WERI-Rb-1 (cell line): ENCODE data around the gene PTPRD.

Experiments used
- DNase-seq: peaks from one replicate; pipeline ENCODE4 v3.0.0-alpha.2; 2020
- H3K27ac ChIP-seq: fragments of 250-450 bp; sonication (Bioruptor Pico); 2 replicates; pipeline ENCODE4 v1.5.1; 2020; ENCODE audit warnings: mild to moderate bottlenecking, moderate library complexity
- H3K27me3 ChIP-seq: fragments of 250-450 bp; sonication (Bioruptor Pico); 2 replicates; pipeline ENCODE4 v1.5.1; 2021; ENCODE audit warnings: mild to moderate bottlenecking, low read depth, moderate library complexity; ENCODE audit not compliant: insufficient read depth, severe bottlenecking
- H3K36me3 ChIP-seq: fragments of 250-450 bp; sonication (Bioruptor Pico); 2 replicates; pipeline ENCODE4 v1.5.1; 2020; ENCODE audit warnings: mild to moderate bottlenecking, moderate library complexity
- H3K4me3 ChIP-seq: 2 replicates; pipeline ENCODE4 v1.5.1; 2011; ENCODE audit warnings: low read depth, mild to moderate bottlenecking, control low read depth, low read length
- H3K9me3 ChIP-seq: fragments of 250-450 bp; sonication (Bioruptor Pico); 2 replicates; pipeline ENCODE4 v1.5.1; 2021; ENCODE audit warnings: mild to moderate bottlenecking, moderate library complexity; ENCODE audit not compliant: severe bottlenecking
- CTCF ChIP-seq: IDR thresholded peaks from 2 replicates; pipeline ENCODE4 v1.5.1; 2011; ENCODE audit warnings: low read depth, mild to moderate bottlenecking, control low read depth, inconsistent platforms, low read length

PTPRD gene

GRCh38 chr9:9747787-9748186 lies 865.0 kb downstream of the PTPRD start:
- TF ChIP-seq CTCF = no peak
- no peaks in the 10 kb centered on the region for H3K36me3 ChIP-seq
- no peak for DNase-seq
- H3K27me3 ChIP-seq = no peaks in the 10 kb centered on the region
- no peaks in the 10 kb centered on the region for H3K9me3 ChIP-seq
- H3K4me3 ChIP-seq = no peak overlapping the region
- H3K27ac ChIP-seq = no peak overlapping the region

GRCh38 chr9:9746826-9747225 lies 866.0 kb downstream of the PTPRD start:
- TF ChIP-seq CTCF = no peak
- H3K27me3 ChIP-seq = no peaks in the 10 kb centered on the region
- no peak for DNase-seq
- H3K36me3 ChIP-seq = no peaks in the 10 kb centered on the region
- no peak overlapping the region for H3K27ac ChIP-seq
- H3K4me3 ChIP-seq = no peak overlapping the region
- H3K9me3 ChIP-seq = peaks cover under 1% of the 10 kb centered on the region

GRCh38 chr9:9743822-9744221 lies 869.0 kb downstream of the PTPRD start:
- peaks cover 3% of the 10 kb centered on the region for H3K9me3 ChIP-seq

GRCh38 chr9:9730174-9730573 lies 882.6 kb downstream of the PTPRD start:
- no peak for DNase-seq
- Histone ChIP-seq H3K9me3 (no peaks in the 10 kb centered on the region), H3K36me3 (no peaks in the 10 kb centered on the region), H3K4me3 (no peak overlapping the region), H3K27ac (no peak overlapping the region), H3K27me3 (no peaks in the 10 kb centered on the region)
- no peak for TF ChIP-seq CTCF

More at GRCh38 chr9:9743822-9744221, 869.0 kb downstream of the PTPRD start:
- no peaks in the 10 kb centered on the region for H3K36me3 ChIP-seq
- H3K27ac ChIP-seq = no peak overlapping the region
- TF ChIP-seq CTCF = no peak
- no peak for DNase-seq
- H3K27me3 ChIP-seq = no peaks in the 10 kb centered on the region
- no peak overlapping the region for H3K4me3 ChIP-seq

GRCh38 chr9:9729082-9729481 lies 883.7 kb downstream of the PTPRD start:
- no peaks in the 10 kb centered on the region for H3K9me3 ChIP-seq
- H3K36me3 ChIP-seq = no peaks in the 10 kb centered on the region
- TF ChIP-seq CTCF = no peak
- DNase-seq = no peak
- no peaks in the 10 kb centered on the region for H3K27me3 ChIP-seq
- H3K4me3 ChIP-seq = no peak overlapping the region
- no peak overlapping the region for H3K27ac ChIP-seq

GRCh38 chr9:9719373-9720112 lies 893.3 kb downstream of the PTPRD start:
- H3K27ac ChIP-seq = no peak overlapping the region
- H3K27me3 ChIP-seq = no peaks in the 10 kb centered on the region
- no peak overlapping the region for H3K4me3 ChIP-seq
- no peak for DNase-seq
- no peak for TF ChIP-seq CTCF
- H3K9me3 ChIP-seq = no peaks in the 10 kb centered on the region
- no peaks in the 10 kb centered on the region for H3K36me3 ChIP-seq
